ENCODE measurements around the gene PLAAT2. TPM values are rescaled to one million over a fixed set of nuclear protein-coding genes. Genes with fewer than 3 reads are reported as not detected.
A peak's percentile ranks its signal among the peaks of the same experiment; 100 is the strongest.
"Not testable (repeated sequence)": the region's sequence is repeated elsewhere in the genome, so short reads cannot be mapped to it uniquely, and the experiment has no call there.

Gene PLAAT2
- polyA plus RNA-seq, 3 donors: 0.22 to 0.65 TPM; not detected in 1

DNA sequence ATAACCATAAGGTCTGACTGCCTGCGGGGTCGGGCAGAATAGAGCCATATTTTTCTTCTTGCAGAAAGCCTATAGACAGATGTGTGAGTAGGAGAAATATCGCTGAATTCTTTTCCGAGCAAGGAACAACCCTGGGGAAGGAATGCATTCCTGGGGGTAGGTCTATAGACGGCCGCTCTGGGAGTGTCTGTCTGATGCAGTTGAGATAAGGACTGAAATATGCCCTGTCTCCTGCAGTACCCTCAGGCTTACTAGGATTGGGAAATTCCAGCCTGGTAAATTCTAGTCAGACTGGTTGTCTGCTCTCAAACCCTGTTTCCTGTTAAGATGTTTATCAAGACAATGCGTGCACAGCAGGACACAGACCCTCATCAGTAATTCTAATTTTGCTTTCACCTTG lies 18.0 kb upstream of the PLAAT2 start:
- not testable (repeated sequence) for DNase-seq (ENCODE audit: low read depth in 3 of 3, low spot score in 2 of 3)

DNA sequence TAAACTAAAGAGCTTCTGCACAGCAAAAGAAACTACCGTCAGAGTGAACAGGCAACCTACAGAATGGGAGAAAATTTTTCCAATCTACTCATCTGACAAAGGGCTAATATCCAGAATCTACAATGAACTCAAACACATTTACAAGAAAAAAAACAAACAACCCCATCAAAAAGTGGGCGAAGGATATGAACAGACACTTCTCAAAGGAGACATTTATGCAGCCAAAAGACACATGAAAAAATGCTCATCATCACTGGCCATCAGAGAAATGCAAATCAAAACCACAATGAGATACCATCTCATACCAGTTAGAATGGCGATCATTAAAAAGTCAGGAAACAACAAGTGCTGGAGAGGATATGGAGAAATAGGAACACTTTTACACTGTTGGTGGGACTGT lies 15.7 kb upstream of the PLAAT2 start:
- DNase-seq (ENCODE audit: low read depth in 3 of 3, low spot score in 2 of 3): not testable (repeated sequence)

DNA sequence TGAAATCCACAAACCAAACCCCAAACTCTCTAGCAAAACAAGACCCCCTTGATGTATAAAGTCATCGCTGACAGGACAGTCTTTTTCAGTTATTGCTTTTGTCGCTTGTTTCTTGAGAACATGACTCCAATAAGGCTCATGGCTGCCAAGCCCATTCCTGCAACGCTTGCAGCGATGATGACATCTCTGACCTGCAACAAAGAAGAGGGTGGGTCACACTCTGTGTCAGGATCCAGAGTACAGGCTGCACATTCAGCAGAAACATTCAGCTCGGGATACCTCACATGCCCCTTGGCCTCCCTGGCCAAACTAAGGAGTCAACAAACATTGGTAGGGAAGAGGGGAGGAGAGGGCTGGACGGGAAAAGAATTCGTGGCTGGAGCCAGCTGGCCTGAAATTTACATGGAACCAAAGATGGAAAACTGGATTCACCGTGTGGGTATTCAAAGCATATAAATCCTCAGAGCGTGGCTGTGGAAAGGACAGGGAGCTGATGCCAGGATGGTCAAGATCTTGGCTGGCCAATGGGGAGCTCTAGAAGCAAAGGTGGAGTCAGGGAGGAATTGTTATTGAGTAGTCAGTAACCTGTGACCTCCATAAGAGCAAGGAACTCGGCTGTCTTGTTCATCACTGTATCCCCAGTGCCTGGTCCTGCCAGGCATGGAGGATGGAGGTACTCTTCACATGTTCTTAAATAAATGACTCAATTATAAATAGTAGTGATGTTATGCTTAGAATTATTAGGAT lies 11.8 kb upstream of the PLAAT2 start:
- DNase-seq (ENCODE audit: low read depth in 3 of 3, low spot score in 2 of 3): no peak

DNA sequence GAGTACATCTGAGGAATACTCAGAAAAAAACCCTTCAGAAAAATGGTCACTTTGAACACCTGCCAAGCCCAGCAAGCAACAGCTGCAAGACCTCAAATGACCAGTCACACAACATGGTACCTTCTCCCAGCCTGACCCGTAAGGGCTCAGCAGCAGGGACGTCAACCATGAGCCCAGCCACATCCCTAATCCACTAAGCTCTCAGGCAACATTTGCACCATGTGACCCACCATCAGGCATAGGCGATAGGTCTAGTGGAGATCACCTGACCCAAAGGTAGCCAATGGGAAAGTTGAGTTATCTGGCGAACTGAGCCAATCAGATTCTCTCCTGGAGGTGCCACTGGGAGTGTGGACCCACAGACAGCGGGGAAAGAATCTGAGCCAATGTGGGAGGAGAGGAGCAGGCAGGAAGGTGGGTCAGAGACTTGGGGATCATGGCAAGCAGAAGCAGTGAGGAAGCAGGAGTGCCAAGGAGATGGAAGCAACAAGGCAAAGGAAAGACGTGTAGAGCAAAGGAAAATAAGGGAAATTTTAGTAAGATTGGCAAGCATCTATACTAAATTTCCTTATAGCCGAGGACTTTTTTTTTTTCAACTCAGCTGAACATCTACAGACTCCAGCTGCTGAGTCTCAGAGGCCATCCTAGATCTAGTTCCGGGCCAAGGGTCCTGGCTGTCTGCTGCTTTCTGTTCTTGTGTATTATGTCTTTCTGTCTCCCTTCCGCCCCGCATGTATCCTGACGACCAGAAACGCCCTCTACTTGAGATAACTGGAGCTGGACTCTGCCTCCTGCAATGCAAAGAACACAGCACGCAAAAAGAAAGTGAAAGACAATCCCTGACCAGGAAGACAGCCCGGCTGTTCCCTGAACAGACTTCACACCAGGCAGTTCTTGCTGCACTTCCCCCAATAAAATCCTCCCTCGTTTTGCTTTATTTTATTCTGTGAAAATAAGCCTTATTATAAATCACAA lies 11.0 kb upstream of the PLAAT2 start:
- peak in 2 of 3 donors; percentile 29 to 46 for DNase-seq (ENCODE audit: low read depth in 3 of 3, low spot score in 2 of 3)

DNA sequence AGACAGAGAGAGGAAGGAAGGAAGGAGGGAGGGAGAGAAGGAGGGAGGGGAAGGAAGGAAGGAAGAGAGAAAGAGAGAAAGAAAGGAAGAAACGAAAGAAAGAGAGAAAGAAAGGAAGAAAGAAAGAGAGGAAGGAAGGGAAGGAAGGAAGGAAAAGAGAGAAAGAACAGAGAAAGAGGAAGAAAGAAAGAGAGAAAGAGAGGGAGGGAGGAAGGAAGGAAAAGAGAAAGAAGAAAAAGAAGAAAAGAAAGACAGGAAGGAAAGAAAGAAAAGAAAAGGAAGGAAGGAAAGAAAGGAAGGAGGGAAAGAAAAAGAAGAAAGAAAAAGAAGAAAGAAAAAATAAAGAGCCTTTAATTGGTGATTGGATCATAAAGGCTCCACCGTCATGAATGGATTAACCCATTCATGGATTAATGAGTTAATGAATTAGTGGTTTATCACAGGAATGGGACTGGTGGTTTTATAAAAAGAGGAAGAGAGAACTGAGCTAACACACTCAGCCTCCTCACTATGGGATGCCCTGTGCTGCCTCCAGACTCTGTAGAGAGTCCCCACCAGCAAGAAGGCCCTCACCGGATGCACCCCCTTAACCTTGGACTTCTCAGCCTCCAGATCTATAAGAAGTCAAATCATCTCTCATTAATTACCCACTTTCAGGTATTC lies 9.0 kb upstream of the PLAAT2 start:
- no peak for DNase-seq (ENCODE audit: low read depth in 3 of 3, low spot score in 2 of 3)

DNA sequence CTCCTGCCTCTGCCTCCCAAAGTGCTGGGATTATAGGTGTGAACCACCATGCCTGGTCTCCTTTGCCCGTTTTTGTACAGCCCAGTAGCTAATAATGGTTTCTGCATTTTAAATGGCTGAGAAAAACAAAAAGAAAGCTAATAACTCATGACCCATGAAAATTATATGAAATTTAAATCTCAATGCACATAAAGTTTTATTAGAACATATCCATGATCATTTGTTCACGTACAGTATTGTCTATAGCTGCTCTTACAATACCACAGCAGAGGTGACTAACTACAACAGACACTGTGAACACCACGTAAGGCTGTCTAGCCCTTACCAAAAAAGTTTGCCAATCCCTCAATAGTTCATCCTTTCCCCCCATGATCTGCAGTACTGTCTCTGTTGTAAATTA lies 6.4 kb upstream of the PLAAT2 start:
- no peak for DNase-seq (ENCODE audit: low read depth in 3 of 3, low spot score in 2 of 3)

DNA sequence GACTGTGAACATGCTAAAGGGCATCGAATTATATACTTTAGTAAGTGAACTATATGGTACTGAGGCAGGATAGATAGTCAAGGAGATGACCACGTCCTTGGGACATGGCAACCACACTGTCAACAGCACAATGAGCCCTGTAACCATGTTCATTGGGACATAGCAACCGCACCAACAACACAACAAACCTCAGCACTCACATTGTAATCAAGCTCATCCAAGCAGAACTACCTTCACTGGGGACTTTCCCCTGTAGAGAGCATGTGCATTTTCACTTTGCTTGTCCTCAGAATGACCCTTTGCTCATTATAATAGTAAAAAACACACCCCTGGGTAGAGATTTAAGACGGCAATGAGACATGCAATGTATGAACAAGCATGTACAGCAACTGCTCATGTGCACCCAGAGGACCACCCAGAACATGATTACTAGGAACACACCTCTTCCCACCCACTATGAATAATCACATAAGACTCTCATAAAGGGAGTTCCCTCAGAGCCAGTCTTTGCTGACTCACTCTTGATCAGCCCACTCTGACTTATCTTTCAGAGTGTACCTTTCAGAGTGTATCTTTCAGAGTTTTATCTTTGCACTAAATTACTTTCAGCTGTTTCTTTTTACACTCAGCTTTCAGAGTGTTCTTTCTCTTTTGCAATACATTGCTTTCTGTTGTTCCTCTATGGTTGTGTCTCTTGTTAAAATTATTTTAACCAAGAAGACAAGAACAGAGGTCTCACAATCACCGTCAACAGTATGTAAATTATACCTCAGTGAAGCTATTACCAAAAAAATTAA lies 4.1 kb upstream of the PLAAT2 start:
- peak; percentile 45 to 65 (median 63) for DNase-seq (ENCODE audit: low read depth in 3 of 3, low spot score in 2 of 3)

DNA sequence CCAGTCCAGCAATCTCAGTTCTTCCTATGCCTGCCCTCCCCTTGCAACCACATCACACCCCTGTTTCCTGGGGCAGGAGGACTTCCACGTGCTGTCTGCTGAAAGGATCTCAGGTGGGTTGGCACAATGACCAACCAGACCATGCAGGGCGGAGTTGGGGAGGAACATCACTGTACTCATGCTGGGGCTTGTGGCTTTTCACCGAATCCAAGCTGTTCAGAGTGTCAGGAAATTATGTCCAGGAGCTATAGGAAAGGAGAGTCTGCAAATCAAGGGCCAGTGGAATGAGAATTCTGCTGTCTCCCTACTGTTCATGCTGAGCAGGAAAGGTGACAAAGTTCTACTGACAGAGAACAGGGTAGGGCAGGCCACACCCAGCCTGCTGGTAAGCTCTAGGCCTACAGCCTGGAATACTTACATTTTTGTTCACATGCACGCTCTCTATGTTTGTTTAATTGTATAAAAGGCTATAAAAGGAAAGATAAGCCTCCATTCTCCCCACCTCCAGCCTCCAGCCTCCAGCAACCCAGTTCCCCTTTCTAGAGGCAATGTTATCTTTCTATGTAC lies 1.7 kb upstream of the PLAAT2 start:
- no peak for DNase-seq (ENCODE audit: low read depth in 3 of 3, low spot score in 2 of 3)

DNA sequence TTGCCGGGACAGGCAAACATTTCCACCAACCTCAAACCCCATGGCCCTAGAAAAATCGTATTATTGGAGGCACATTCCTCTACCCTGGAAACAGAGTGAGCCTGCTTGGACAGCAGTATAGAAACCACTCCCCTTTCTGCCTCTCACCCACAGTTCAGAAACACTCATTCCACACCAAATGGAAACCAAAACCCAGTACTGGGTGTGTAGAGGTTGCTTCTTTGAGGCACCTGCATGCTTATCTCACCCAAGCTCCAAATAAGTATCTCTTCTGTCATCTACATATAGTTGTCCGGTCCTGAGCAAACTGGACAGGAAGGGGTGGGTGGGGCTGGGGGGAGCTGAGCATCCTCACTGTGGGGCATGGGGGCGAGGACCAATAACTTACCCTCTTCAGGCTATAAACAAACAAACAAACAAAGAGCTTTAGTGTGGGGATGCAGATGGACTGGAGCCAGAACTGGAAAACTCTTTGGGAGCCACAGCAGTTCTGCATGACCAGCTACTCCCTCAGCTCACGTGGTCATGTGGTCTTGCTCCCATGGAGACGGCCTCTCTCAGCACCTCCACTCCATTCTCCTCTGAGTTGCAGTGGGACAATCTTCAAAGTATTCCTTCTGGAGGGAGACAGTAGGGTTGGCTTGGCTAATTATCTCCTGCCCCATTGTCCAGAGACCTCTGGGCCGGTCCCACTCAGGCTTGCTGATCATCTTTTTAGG lies 1.0 kb upstream of the PLAAT2 start:
- peak in 1 of 3 donors; percentile 39 for DNase-seq (ENCODE audit: low read depth in 3 of 3, low spot score in 2 of 3)

DNA sequence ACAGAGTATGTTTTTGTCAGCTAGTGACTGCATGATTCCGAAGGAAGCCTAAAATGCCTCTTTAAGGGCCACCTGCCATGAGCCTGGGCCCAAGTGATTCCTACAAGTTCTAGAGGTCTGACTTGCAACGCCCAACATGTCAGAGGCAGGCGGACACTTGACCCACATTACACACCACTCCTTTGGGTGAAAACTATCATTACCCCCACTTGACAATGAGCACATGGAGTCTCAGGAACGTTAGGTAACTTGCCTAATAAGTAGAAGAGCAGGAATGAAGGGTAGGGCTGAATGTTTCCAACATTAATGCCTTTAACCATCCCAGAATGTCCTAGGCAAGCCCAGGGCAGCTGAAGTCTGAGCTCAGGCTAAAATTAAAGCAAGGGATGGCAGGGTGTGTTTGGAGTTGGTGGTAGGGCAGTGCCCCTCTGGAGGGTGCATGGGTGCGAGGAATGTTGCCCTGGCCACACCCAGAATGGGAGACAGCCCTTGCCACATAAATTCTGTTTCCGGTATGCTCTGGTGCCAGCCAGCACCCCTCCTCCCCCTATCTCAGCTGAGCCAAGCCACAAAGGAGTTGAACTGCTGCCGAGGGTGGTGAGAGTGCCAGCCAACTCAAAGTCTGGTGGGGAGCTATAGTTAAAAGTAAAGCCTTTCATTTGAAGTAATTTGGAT lies 2.5 kb downstream of the PLAAT2 start:
- no peak for DNase-seq (ENCODE audit: low read depth in 3 of 3, low spot score in 2 of 3)

DNA sequence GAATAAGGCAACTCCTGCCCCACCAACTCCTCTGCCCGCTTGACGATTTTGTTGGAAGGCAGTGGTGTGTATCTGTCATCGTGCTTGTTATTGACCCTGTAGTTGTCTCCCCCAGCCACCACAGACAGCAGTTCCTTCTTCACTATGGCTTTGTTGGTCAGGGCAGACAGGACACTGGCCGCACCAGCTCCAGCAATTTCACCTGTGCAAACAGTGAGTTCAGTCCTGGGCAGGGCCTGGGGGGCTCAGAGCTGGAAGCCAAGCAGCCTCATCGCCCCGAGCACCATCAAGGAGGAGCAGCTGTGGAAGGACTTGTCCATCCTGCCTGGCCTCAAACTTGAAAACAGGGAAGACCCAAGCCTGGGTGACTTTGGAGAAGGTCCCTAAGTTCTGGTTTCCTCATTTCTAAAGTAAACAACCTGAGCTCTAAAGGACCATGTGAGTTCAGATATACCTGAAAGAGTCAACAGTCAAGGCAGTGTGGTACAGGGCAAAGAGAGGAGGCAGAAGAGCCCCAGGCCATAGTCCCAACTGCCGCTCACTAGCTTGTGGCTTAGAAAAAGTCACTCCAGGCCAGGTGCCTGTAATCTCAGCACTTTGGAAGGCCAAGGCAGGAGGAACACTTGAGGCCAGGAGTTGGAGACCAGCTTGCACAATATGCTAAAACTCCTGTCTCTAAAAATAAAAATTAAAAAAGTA lies 4.6 kb downstream of the PLAAT2 start:
- DNase-seq (ENCODE audit: low read depth in 3 of 3, low spot score in 2 of 3): no peak

DNA sequence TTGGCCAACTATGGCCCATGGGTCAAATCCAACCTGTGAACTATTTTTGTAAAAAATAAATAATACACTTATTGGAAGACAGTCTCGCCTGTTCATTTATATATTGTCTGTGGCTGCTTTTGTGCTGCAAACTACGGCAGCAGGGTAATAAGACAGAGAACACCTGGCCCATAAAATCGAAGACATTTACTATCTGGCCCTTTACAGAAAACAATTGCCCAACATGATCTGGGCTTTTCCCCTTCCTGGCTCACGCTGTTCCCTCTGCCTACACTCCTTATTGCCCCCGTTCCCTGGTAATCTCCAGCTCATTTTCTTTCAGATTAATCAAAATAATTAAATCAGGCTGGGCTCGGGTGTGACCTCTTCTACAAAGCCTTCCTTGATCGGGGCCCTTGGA lies 5.6 kb downstream of the PLAAT2 start:
- no peak for DNase-seq (ENCODE audit: low read depth in 3 of 3, low spot score in 2 of 3)

DNA sequence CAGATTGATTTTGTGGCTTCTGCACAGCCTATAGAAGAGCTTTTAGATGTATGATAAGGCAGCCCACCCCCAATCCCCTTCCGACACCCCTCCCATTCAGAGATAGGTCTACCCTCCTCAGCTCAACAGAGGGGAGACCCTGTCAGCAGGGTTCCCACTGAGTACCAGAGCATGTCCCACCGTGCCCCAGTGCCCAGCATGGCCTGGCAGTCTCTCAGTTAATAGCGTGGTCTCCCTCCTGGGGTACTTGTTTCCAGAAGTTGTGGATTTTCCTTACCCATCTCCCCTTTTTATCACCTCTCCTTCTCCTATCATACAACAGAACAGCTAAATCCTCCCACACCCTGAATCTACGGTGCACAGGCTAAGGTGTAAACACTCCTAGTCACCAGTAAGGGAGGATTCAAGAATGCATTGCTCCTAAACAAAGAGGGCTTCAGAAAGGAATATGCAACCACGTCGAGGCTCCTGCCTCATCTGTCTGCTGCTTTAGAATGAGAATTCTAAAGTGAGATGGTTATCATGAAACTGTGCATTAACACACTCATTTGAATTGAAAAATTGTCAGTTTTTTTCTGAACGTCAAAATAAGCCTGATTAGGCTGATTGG lies 6.7 kb downstream of the PLAAT2 start:
- DNase-seq (ENCODE audit: low read depth in 3 of 3, low spot score in 2 of 3): no peak

DNA sequence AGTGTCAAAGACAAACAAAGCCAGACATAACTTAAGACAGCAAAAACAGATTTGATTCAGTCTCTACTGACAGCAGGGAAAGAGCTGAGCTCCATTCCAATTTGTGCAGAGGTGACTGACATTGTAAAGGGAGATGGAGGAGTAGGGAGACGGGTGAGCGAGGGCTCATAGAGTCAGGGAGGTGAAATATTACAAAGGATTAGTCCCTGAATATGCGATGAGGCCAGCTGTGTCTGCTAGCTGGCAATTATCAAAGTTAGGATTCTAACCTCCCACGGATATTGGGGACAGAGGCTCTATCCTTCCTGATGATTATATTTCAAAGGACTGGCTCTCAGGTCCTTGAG lies 8.3 kb downstream of the PLAAT2 start:
- DNase-seq (ENCODE audit: low read depth in 3 of 3, low spot score in 2 of 3): no peak

DNA sequence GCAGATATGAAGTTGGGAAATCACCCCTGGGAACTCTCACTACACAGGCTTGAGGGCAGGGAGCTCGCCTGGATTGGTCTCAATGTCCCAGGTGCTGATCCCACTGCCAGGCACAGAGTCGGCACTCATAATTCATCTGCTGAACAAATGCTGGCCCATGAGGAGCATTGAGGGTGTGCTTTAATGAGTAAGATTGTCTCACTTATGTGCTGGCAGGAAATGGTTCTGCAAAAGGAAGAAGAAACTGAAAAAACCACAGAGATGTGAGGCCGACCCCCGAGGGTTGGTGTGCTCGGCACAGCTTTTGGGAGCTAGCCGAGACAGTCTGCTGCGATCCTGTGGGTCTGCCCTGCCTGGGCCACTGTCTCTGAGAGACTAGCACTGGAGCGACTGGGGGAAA lies 9.4 kb downstream of the PLAAT2 start:
- no peak for DNase-seq (ENCODE audit: low read depth in 3 of 3, low spot score in 2 of 3)

DNA sequence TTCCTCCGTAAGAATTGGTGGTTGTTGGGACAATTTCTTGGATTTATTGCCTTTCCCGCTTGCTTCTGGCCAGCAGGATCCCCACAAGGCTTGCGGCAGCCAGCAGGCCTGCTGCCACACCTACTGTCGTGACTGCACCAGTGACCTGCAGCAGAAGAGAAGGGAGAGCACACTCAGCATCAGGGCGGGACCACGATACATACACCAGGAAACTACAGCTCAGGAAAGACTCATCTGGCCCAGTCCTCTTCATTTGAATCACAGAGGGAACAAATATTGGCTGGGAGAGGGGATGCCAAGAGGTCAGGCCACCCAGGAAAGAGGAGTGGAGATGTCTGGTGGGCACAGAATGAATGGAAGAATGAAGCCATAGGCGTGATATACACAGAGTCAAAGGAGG lies 10.3 kb downstream of the PLAAT2 start:
- no peak for DNase-seq (ENCODE audit: low read depth in 3 of 3, low spot score in 2 of 3)

DNA sequence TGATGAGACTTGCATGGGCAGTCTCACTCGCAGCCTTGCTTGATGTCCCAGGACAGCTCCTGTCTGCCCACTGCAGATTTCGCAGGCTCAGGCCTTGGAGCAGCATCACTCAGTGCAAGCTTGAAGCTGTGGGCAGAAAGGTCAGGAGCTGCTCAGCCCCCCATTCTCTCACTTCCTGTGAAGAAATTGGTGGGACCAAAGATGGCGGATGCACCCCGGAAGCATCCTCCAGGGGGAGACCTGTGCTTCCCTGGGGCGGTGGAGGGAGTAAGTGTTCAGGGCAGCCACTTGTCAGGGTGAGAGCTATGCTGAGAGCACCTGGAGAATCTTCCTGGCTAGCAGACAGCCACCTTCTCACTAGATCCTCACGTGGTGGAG lies 11.3 kb downstream of the PLAAT2 start:
- DNase-seq (ENCODE audit: low read depth in 3 of 3, low spot score in 2 of 3): no peak
